Psoas muscle (tissue), 8 donors: ENCODE measurements around the gene ANAPC5. TPM values are rescaled to one million over a fixed set of nuclear protein-coding genes. Genes with fewer than 3 reads are reported as not detected.

Source experiments
- ATAC-seq, 4 donors: fragments of 200-7000 bp; cut with Tn5 transposase; one replicate each; pipeline ENCODE4 v1.9.1; 2020; ENCODE audit warnings: moderate library complexity in 3 of 4, mild to moderate bottlenecking in 2 of 4
- DNase-seq, 2 donors: peaks; one replicate each; pipeline ENCODE4 v3.0.0-alpha.2; 2020
- H3K27ac ChIP-seq: fragments of 200-600 bp; one replicate; pipeline ENCODE4 v1.8.0; 2022
- H3K27me3 ChIP-seq, 3 donors: fragments of 200-600 bp in 1 of 3; one replicate each; pipeline versions ENCODE4 v1.6.1 to v1.8.0; 2013 to 2022; ENCODE audit warnings: low read length in 2 of 3, mild to moderate bottlenecking in 2 of 3, moderate library complexity in 1 of 3; ENCODE audit not compliant: insufficient read depth in 3 of 3
- H3K36me3 ChIP-seq, 2 donors: fragments of 200-600 bp in 1 of 2; one replicate each; pipeline versions ENCODE4 v1.6.1 to v1.8.0; 2013 to 2022; ENCODE audit warnings: low read depth in 1 of 2, mild to moderate bottlenecking in 1 of 2, moderate library complexity in 1 of 2; ENCODE audit not compliant: insufficient read depth in 1 of 2
- H3K4me1 ChIP-seq: fragments of 200-600 bp; one replicate; pipeline ENCODE4 v1.8.0; 2022
- H3K4me3 ChIP-seq: fragments of 200-600 bp; one replicate; pipeline ENCODE4 v1.8.0; 2022; ENCODE audit warnings: mild to moderate bottlenecking
- H3K9me3 ChIP-seq: fragments of 200-600 bp; one replicate; pipeline ENCODE4 v1.8.0; 2022
- CTCF ChIP-seq: fragments of 200-600 bp; IDR thresholded peaks from one replicate; pipeline ENCODE4 v1.8.0; 2022; ENCODE audit warnings: antibody characterized with exemption
- WGBS, 3 donors: extraction: QIAGEN DNeasy Blood & Tissue Kit; methylation state at CpG; one replicate each; pipeline versions ENCODE4 v1.1.6 to v1.1.7; 2013; 5-methylcytosine and 5-hydroxymethylcytosine counted together
- intact Hi-C, 2 donors: fragments of 100-400 bp; cut with DNase I; formaldehyde crosslinking; loops; one replicate each; pipeline versions ENCODE4 v1.11.0 to v1.14.2; 2022
- polyA plus RNA-seq, 3 donors: library from polyadenylated mRNA; stranded (reverse); fragments of 200-250 nt; gene quantifications; one replicate each; pipeline ENCODE4 v1.2.3, GENCODE V29; 2013
- total RNA-seq, 4 donors: library from RNA; stranded (reverse); fragmentation: NEBNext Ultra II Directional in 2 of 4; extraction: Animal tissue kit (Norgen Biotek cat#: 25700) in 2 of 4; gene quantifications; one replicate each; pipeline versions ENCODE4 v1.2.1 to v1.2.4, GENCODE V29; 2021 to 2023
- donor health status: healthy with polysubstance abuse.
- donor health status: DM: no; HTN: no; CAD: no; lungs with moderate emphysema.
- donor health status: Bipolar disorder and iron deficiency.
- donor health status: healthy.
- donor health status: DM: yes; HTN: yes; CAD: no.
- donor health status: DM: no; HTN: no; CAD: no.
- donor health status: DM: no; HTN: no; CAD: no.
- donor health status: DM: yes; HTN: yes; CAD: no.

ANAPC5 gene
- total and polyA plus RNA-seq, 7 donors, result 47.1 to 120 (median 70.8) TPM

GRCh38 chr12:121263206-121263935, 88.8 kb downstream of the ANAPC5 start:
- no peak for TF ChIP-seq CTCF
- DNase-seq (no peak), ATAC-seq (no peak)
- Histone ChIP-seq H3K27ac (no peak overlapping the region), H3K4me3 (no peak overlapping the region), H3K4me1 (no peaks in the 10 kb centered on the region), H3K9me3 (no peaks in the 10 kb centered on the region), H3K27me3 (no peaks in the 10 kb centered on the region), H3K36me3 (peaks cover 3 to 88% of the 10 kb centered on the region in 2 donors)
- intact Hi-C loops, result no loop called here
- 92 to 96% (median 94%) methylated on average over 10 of the region's 10 CpGs for WGBS, 3 donors

GRCh38 chr12:121261398-121261797, 90.8 kb downstream of the ANAPC5 start:
- ATAC-seq, result no peak
- 91 to 97% (median 93%) methylated on average over 6 of the region's 6 CpGs for WGBS, 3 donors
- Histone ChIP-seq H3K27me3 (no peaks in the 10 kb centered on the region), H3K27ac (no peak overlapping the region), H3K36me3 (peaks cover 3 to 92% of the 10 kb centered on the region in 2 donors), H3K4me3 (no peak overlapping the region), H3K4me1 (no peaks in the 10 kb centered on the region), H3K9me3 (no peaks in the 10 kb centered on the region)
- no peak for TF ChIP-seq CTCF
- intact Hi-C loops, result no loop called here
- DNase-seq, result no peak

- no peak overlapping the region for H3K4me3 ChIP-seq
- 87 to 89% (median 88%) methylated on average over 7 of the region's 7 CpGs for WGBS, 3 donors
- no peaks in the 10 kb centered on the region for H3K4me1 ChIP-seq
- DNase-seq (no peak), ATAC-seq (no peak)
- H3K27me3 ChIP-seq, result no peaks in the 10 kb centered on the region
- intact Hi-C loops, result no loop called here
- no peaks in the 10 kb centered on the region for H3K9me3 ChIP-seq
- TF ChIP-seq CTCF, result no peak
- H3K36me3 ChIP-seq, result peaks cover 3 to 90% of the 10 kb centered on the region in 2 donors
- H3K27ac ChIP-seq, result no peak overlapping the region
These were observed 92.1 kb downstream of the ANAPC5 start for GRCh38 chr12:121260091-121260490.

GRCh38 chr12:121259074-121259473, 93.1 kb downstream of the ANAPC5 start:
- Histone ChIP-seq H3K4me1 (no peaks in the 10 kb centered on the region), H3K36me3 (peaks cover 3 to 90% of the 10 kb centered on the region in 2 donors), H3K4me3 (no peak overlapping the region), H3K27ac (no peak overlapping the region), H3K27me3 (no peaks in the 10 kb centered on the region), H3K9me3 (no peaks in the 10 kb centered on the region)
- DNase-seq (no peak), ATAC-seq (no peak)
- no peak for TF ChIP-seq CTCF
- intact Hi-C loops, result no loop called here
- WGBS, 3 donors, result 97 to 98% (median 97%) methylated on average over 11 of the region's 11 CpGs

Other genes starting within 250 kb of the ANAPC5 start
- 1 to 10 TPM in 1 of 4 donors, under 1 TPM in 3; 0.17 to 1.3 (median 0.50) TPM for gene P2RX7, start 219.5 kb downstream of the ANAPC5 start, total RNA-seq
- under 1 TPM; 0.07 to 0.16 (median 0.10) TPM for gene P2RX7, start 219.5 kb downstream of the ANAPC5 start, polyA plus RNA-seq
- gene P2RX4, start 142.3 kb downstream of the ANAPC5 start, total RNA-seq, result 1 to 10 TPM; 1.5 to 3.4 (median 2.5) TPM
- 1 to 10 TPM; 1.1 to 2.0 (median 1.6) TPM for gene P2RX4, start 142.3 kb downstream of the ANAPC5 start, polyA plus RNA-seq
- gene CAMKK2, start 55.7 kb downstream of the ANAPC5 start, total RNA-seq, result 10 to 100 TPM in 2 of 4 donors, 1 to 10 TPM in 2; 6.8 to 12.3 (median 10.4) TPM
- gene CAMKK2, start 55.7 kb downstream of the ANAPC5 start, polyA plus RNA-seq, result 1 to 10 TPM; 4.4 to 8.3 (median 5.6) TPM
- gene RNF34, start 47.7 kb upstream of the ANAPC5 start, total RNA-seq, result 10 to 100 TPM; 21.3 to 53.3 (median 47.4) TPM
- gene RNF34, start 47.7 kb upstream of the ANAPC5 start, polyA plus RNA-seq, result 10 to 100 TPM; 12.8 to 43.3 (median 25.3) TPM
- 10 to 100 TPM in 3 of 4 donors, 1 to 10 TPM in 1; 7.5 to 11.5 (median 10.5) TPM for gene KDM2B, start 228.6 kb upstream of the ANAPC5 start, total RNA-seq
- gene KDM2B, start 228.6 kb upstream of the ANAPC5 start, polyA plus RNA-seq, result 1 to 10 TPM; 6.3 to 9.9 (median 6.7) TPM